NCI-H2227 (cell line): ENCODE measurements around the gene SIN3A.
A peak's percentile ranks its signal among the peaks of the same experiment; 100 is the strongest.
"Not testable (repeated sequence)": the region's sequence is repeated elsewhere in the genome, so short reads cannot be mapped to it uniquely, and the experiment has no call there.

Experiments used
- DNase-seq: peaks from one replicate; lab custom pipeline; 2025; ENCODE audit not compliant: unreplicated experiment; lab: John Stamatoyannopoulos, UW

Gene SIN3A

GRCh38 chr15:75357976-75358673, 93.4 kb downstream of the SIN3A start:
- no peak for DNase-seq

- DNase-seq = no peak
These were observed 95.0 kb downstream of the SIN3A start for GRCh38 chr15:75356517-75356916.

- no peak for DNase-seq
These were observed 95.5 kb downstream of the SIN3A start for GRCh38 chr15:75356006-75356405.

- DNase-seq = no peak
These were observed 96.1 kb downstream of the SIN3A start for GRCh38 chr15:75355369-75355768.

- DNase-seq = no peak
These were observed 97.0 kb downstream of the SIN3A start for GRCh38 chr15:75354454-75354853.

GRCh38 chr15:75353604-75354003, 97.9 kb downstream of the SIN3A start:
- no peak for DNase-seq

GRCh38 chr15:75352186-75353080, 99.1 kb downstream of the SIN3A start:
- no peak for DNase-seq

- no peak for DNase-seq
These were observed 100.7 kb downstream of the SIN3A start for GRCh38 chr15:75350601-75351361.

- no peak for DNase-seq
These were observed 101.5 kb downstream of the SIN3A start for GRCh38 chr15:75349851-75350588.

GRCh38 chr15:75349351-75349669, 102.2 kb downstream of the SIN3A start:
- not testable (repeated sequence) for DNase-seq

GRCh38 chr15:75348562-75349350, 102.7 kb downstream of the SIN3A start:
- no peak for DNase-seq

- no peak for DNase-seq
These were observed 103.4 kb downstream of the SIN3A start for GRCh38 chr15:75348034-75348561.

GRCh38 chr15:75347222-75348033, 104.1 kb downstream of the SIN3A start:
- DNase-seq = peak; percentile 69

- DNase-seq = no peak
These were observed 104.7 kb downstream of the SIN3A start, which contains the start of gene NEIL1 for GRCh38 chr15:75346796-75347221. NEIL1 (plus strand) TSS chr15:75347039; CDS start chr15:75348906, 1,867 bp downstream.

- DNase-seq = not testable (repeated sequence)
These were observed 107.5 kb downstream of the SIN3A start for GRCh38 chr15:75343953-75344352.

GRCh38 chr15:75342221-75342620, 109.3 kb downstream of the SIN3A start:
- no peak for DNase-seq

- no peak for DNase-seq
These were observed 111.8 kb downstream of the SIN3A start for GRCh38 chr15:75339531-75340240.

GRCh38 chr15:75338661-75339240, 112.7 kb downstream of the SIN3A start:
- no peak for DNase-seq
